ENCODE measurements around the gene UBA52. TPM values are rescaled to one million over a fixed set of nuclear protein-coding genes. Genes with fewer than 3 reads are reported as not detected.

The UBA52 gene
- total and polyA plus RNA-seq, 2 donors (not counting 1 experiment from before 2014, with no cell fraction given): 1,837 to 5,694 TPM

- Histone ChIP-seq H3K4me3 (ENCODE audit: control extremely low read depth in 1 of 5, extremely low read depth in 1 of 5, insufficient read depth in 1 of 5, low read depth in 2 of 5, low read length in 4 of 5) (peak within 1 kb of the TSS; percentile 73 to 98 (median 93)), H2AFZ (ENCODE audit: insufficient read depth, low read depth, low read length, poor library complexity, severe bottlenecking) (peak within 1 kb of the TSS; percentile 78), H3K27ac (ENCODE audit: low read length in 2 of 2) (peak within 1 kb of the TSS; percentile 82 to 97), H4K20me1 (ENCODE audit: control insufficient read depth, insufficient read depth, low read length, poor library complexity, severe bottlenecking) (no peaks in the 10 kb centered on the region), H3K27me3 (replicated peaks in 1 of 4; ENCODE audit: control extremely low read depth in 1 of 4, control insufficient read depth in 3 of 4, insufficient read depth in 4 of 4, low read length in 3 of 4) (no peaks in the 10 kb centered on the region), H3K4me2 (replicated peaks; ENCODE audit: low read depth, low read length, poor library complexity, severe bottlenecking) (peak within 1 kb of the TSS; percentile 99), H3K36me3 (replicated peaks in 1 of 2; ENCODE audit: control extremely low read depth in 1 of 2, control insufficient read depth in 1 of 2, extremely low read depth in 1 of 2, insufficient read depth in 2 of 2, low read length in 1 of 2) (peaks cover 0 to 6% of the 10 kb centered on the region in 2 experiments), H3K9me3 (ENCODE audit: control extremely low read depth in 1 of 3, control insufficient read depth in 2 of 3, insufficient read depth in 1 of 3, low read length in 2 of 3) (no peaks in the 10 kb centered on the region), H3K9ac (ENCODE audit: low read length) (peak within 1 kb of the TSS; percentile 99), H3K4me1 (ENCODE audit: control insufficient read depth in 2 of 2, insufficient read depth in 2 of 2, low read length in 2 of 2) (peaks cover 15 to 25% of the 10 kb centered on the region in 2 donors), H3K79me2 (ENCODE audit: control insufficient read depth, insufficient read depth, low read length) (peaks cover 21% of the 10 kb centered on the region)
- intact Hi-C loops (cut with micrococcal nuclease): loop anchor here (1.0 kb wide), 4 partner anchors 13 to 35 kb away; partner anchors contain the start of genes ELL and UBA52
- Mint-ChIP-seq H3K27ac (peak within 1 kb of the TSS; percentile 90), H3K4me3 (peak within 1 kb of the TSS; percentile 90), H3K4me1 (peaks cover 21% of the 10 kb centered on the region), H3K27me3 (no peaks in the 10 kb centered on the region), H3K9me3 (ENCODE audit: insufficient read depth) (no peaks in the 10 kb centered on the region)
- ChIA-PET CTCF (interaction anchor here (0.9 to 2.0 kb wide), 7 partner anchors 13 to 289 kb away, joined by 4 to 13 read pairs (median 5); partner anchors contain the start of genes ELL, FKBP8 and UBA52), POLR2A (interaction anchor here (0.6 to 4.0 kb wide), 8 partner anchors 14 to 362 kb away, joined by 3 to 44 read pairs (median 14); partner anchors contain the start of genes COPE, DDX49, ELL and FKBP8)
- under 1% methylated on average over 55 of the region's 58 CpGs for WGBS (ENCODE audit: insufficient coverage)
- ATAC-seq (ENCODE audit: low read depth): peak; percentile 99
- TF ChIP-seq EZH2 (IDR thresholded peaks at IDR 0.05; ENCODE audit: borderline replicate concordance, insufficient read depth, low read depth, low read length, poor library complexity, severe bottlenecking) (no peak), CTCF (IDR thresholded peaks at IDR 0.05) (no peak)
- DNase-seq: peak; percentile 99
Observed at GRCh38 chr19:18557411-18558201, 14.1 kb upstream of the UBA52 start, which contains the start of gene KXD1. Gene KXD1 (plus strand): TSS chr19:18557870. CDS start chr19:18562057, 4,187 bp downstream.

All from B cell (primary cell).